ENCODE data around the gene DSCAML1.
"Not testable (repeated sequence)": the region's sequence is repeated elsewhere in the genome, so short reads cannot be mapped to it uniquely, and the experiment has no call there.

The DSCAML1 gene

DNA sequence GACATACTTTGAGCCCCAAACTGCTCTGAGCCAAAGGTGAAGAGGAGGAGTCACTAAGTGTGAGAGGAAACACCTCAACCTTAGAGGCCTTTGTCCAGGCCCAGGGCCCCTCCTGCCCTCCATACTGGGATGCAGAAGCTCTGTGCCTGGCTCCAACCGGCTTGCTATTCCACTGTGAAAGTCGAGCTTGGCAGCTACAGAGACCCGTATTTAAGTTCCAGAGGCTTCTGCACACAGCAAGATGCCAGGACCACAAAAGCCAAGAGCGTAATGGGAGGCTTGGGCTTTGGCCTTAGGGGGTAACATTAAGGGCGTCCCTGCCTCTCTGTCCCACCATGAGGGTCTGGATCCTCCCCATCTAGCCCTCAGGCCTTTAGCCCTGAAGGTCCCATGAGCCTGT, 31.9 kb downstream of the DSCAML1 start:
- DNase-seq (ENCODE audit: extremely low read depth, low read depth), result no peak
- TF ChIP-seq, protein P1, sequence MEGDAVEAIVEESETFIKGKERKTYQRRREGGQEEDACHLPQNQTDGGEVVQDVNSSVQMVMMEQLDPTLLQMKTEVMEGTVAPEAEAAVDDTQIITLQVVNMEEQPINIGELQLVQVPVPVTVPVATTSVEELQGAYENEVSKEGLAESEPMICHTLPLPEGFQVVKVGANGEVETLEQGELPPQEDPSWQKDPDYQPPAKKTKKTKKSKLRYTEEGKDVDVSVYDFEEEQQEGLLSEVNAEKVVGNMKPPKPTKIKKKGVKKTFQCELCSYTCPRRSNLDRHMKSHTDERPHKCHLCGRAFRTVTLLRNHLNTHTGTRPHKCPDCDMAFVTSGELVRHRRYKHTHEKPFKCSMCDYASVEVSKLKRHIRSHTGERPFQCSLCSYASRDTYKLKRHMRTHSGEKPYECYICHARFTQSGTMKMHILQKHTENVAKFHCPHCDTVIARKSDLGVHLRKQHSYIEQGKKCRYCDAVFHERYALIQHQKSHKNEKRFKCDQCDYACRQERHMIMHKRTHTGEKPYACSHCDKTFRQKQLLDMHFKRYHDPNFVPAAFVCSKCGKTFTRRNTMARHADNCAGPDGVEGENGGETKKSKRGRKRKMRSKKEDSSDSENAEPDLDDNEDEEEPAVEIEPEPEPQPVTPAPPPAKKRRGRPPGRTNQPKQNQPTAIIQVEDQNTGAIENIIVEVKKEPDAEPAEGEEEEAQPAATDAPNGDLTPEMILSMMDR (IDR thresholded peaks at IDR 0.05; ENCODE audit: low read depth, low read length), result no peak

DNA sequence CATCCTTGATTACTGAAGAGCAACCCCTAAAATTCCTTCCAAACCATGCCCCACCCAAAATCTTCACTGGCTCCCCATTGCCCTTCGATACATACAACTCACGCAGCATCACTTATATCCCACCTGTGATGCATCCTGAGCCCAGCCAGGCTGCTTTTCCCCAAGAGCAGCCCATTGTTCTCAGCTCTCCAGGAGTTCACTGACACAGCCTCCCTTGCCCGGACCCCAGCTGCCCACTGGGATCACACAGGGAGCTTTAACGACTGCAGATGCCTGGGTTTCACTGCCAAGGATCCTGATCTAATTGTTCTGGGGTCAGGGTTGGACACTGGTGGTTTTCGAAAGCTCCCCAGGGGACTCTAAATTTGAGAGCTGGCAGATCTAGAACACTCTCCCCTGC, 33.6 kb downstream of the DSCAML1 start:
- not testable (repeated sequence) for DNase-seq (ENCODE audit: extremely low read depth, low read depth)

DNA sequence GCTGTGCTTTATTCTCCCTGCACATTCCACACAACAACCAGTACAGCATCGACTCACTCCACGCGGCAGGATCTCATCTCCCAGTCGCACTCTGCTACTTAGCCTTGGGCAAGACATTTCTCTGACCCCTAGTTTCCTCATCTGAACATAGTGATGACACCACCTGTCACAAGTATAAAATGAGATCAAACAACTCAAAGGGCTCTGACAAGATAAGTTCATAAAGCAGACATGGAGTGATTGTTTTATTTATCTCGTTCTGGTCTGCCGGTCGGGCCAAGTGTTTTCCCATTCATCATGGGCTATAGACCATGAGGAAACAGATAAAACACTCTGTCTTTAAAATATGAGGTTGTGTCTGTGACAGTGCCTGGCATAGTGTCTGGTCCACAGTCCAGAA, 35.0 kb downstream of the DSCAML1 start:
- TF ChIP-seq, protein P1 (IDR thresholded peaks at IDR 0.05; ENCODE audit: low read depth, low read length), result no peak
- DNase-seq (ENCODE audit: extremely low read depth, low read depth), result no peak

DNA sequence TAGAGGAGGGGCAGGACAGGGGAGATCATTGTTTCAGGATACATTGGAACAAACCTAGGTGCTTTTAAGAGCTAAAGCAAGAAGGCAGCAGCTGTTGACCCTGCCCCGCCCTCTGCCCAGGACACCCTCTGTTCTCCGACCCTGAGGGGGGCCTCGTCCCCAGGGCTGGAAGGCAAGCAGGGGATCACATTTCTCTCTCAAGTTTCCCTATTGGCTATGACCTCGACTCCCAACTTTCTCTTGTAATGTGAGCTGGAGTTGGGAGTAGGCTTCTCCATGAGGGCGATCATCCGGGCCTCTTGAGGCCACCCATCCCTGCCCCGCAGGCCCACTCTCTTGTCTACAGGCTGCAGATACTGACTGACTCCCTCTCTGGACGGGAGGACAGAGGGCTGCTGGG, 37.7 kb downstream of the DSCAML1 start:
- no peak for DNase-seq (ENCODE audit: extremely low read depth, low read depth)
- TF ChIP-seq, protein P1 (IDR thresholded peaks at IDR 0.05; ENCODE audit: low read depth, low read length), result no peak

DNA sequence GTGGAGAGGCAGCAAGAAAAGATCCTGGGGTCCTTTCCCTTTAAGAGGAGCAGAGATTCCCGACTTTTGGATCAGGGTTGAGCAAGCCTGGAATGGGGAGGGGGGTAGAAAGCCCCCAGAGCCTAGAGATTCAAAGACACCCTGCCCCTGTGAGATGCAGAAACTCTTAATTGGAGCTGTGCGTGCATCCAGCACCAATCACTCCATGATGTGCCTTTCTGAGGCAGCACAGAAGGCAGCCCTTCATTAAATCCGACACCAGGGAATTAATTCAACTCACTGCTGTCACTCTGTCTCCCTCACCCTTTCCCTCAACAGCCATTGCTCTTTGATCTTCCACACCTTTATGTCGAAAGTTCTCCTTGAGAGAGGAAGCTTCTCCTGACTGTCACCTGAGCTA, 43.0 kb downstream of the DSCAML1 start:
- TF ChIP-seq, protein P1 (IDR thresholded peaks at IDR 0.05; ENCODE audit: low read depth, low read length), result no peak
- no peak for DNase-seq (ENCODE audit: extremely low read depth, low read depth)

DNA sequence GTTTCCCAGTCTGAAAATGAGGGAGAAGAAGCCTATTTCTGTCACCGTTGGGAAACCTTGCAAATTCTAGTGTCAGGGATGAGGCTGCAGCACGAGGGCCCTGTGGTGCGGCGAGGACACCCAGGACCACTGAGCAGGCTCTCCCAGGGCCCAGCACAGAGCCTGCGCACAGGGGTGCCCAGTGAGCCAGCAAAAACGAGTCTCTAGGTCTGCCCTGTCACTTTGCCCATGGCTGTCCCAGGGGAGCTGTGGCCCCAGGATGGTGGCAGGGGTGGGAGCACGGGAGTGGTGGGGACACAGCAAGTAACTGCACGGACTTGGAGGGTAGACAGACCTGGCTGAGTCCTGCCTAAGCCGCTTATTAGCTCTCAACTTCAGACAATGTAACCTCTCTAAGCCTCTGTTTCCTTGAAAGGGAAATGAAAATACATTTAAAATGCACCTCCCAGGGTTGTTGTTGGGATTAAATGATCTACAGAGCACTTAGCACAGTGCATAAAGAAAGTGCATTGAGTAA, 44.2 kb downstream of the DSCAML1 start:
- TF ChIP-seq, protein P1 (IDR thresholded peaks at IDR 0.05; ENCODE audit: low read depth, low read length), result no peak
- no peak for DNase-seq (ENCODE audit: extremely low read depth, low read depth)

DNA sequence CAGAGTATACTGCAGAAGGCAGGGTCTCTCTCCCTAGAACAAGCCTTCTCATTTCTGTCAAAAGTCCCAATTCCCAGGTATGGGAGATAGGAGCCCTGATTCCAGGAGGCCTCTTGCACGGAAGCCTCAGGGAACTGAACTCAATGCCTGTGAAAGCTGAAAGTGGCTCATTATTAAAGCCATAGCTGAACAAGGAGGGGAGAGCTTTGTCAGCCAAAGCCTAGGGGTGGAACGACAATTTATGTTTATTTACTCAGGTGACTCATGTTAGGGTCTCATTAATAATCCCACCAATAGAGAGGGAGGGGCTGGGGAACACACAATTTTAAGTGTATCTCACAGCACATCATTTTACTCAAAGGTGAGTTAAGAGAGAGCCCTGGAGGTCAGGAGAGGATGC, 44.9 kb downstream of the DSCAML1 start:
- TF ChIP-seq, protein P1 (IDR thresholded peaks at IDR 0.05; ENCODE audit: low read depth, low read length), result no peak
- no peak for DNase-seq (ENCODE audit: extremely low read depth, low read depth)

DNA sequence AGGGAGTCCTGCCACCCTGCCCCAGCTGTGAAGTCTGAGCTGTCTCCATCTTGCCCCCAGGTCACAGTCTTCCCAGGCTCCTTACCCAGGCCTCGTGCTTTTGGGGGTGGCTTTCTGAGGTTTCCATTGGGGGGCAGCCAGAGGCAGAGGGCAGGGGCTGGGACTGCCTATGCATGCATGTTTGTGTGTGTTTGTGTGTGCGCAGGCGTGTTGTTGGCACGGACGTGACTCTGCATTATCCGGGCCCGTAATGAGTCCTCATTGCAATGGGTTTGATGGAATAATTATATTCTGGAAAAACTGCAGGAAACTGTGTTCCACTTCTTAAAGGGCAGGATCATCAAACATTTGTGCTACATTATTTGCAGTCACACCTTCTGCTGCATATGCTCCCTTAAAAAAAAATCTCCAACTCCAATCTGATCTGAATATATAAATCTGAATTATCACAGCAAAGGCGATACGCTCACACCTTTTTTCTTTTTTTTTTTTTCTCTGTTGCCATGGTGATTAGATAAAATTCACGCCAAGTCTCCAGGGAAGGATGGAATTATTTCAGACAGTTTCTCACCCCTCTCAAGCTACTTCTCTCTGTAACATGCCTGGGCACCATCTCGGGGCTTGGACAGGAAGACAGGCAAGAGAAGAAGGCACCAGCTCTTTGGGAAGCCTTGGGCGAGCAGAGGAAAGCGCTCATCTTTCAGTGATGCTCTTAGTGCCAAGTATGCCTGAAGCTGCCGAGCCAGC, 45.9 kb downstream of the DSCAML1 start:
- TF ChIP-seq, protein P1 (IDR thresholded peaks at IDR 0.05; ENCODE audit: low read depth, low read length), result no peak
- no peak for DNase-seq (ENCODE audit: extremely low read depth, low read depth)
